Measurements from ENCODE around the gene SOCS6.
"Not testable (repeated sequence)": the region's sequence is repeated elsewhere in the genome, so short reads cannot be mapped to it uniquely, and the experiment has no call there.

SOCS6 gene

DNA sequence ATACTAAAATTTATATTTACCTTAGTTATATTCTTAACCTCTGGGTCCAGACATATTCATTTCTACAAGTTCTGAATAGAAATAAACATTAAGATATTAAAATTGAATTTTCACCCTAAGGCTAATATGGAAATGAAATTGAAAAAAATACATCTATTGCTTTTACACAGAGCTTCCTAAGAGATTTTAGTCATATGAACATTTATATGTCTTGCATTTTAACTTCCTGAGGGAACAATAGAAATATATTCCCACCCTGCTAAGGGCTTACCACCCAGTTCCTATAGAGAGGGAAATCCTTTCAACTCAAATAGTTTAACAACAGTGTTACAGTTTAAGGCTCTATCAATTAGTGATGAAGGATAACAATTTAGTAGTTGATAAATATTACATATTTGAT lies 60.5 kb downstream of the SOCS6 start:
- no peak overlapping the region for H3K9ac ChIP-seq
- no peaks in the 10 kb centered on the region for H3K4me1 ChIP-seq
- H3K9me3 ChIP-seq (replicated peaks in 1 of 11): peaks cover 4 to 14% (median 8%) of the 10 kb centered on the region in 11 experiments; a peak in 20 of 22 replicates
- H3K4me2 ChIP-seq: no peak overlapping the region
- H3K4me3 ChIP-seq: no peak overlapping the region
- no peak overlapping the region for H3K27ac ChIP-seq
- H3K36me3 ChIP-seq: peaks cover 0 to 65% (median 12%) of the 10 kb centered on the region in 11 experiments; a peak in 10 of 22 replicates
- H4K20me1 ChIP-seq: no peaks in the 10 kb centered on the region
- TF ChIP-seq Cebpa-rat (IDR thresholded peaks at IDR 0.05): no peak
- H3K27me3 ChIP-seq: no peaks in the 10 kb centered on the region

DNA sequence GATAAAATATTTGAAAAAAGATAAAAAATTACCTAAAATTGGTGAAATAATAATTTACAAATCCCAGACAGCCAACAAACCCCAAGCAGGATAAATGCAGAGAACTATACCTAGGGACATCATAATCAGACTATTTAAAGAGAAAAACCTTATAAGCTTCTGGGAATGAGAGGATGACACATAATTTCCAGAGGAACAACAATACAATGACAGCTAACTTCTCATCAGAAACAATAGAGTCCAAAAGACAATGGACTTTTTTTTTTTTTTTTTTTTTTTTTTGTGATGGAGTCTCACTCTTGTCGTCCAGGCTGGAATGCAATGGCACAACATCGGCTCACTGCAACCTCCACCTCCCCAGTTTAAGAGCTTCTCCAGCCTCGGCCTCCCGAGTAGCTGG lies 65.2 kb downstream of the SOCS6 start:
- peaks cover 0 to 15% (median 0%) of the 10 kb centered on the region in 10 experiments; a peak in 7 of 20 replicates for H3K4me1 ChIP-seq
- H3K4me2 ChIP-seq: no peak overlapping the region
- H3K9ac ChIP-seq: no peak overlapping the region
- no peaks in the 10 kb centered on the region for H4K20me1 ChIP-seq
- H3K4me3 ChIP-seq: no peak overlapping the region
- peaks cover 15 to 26% (median 19%) of the 10 kb centered on the region in 11 experiments for H3K9me3 ChIP-seq (replicated peaks in 1 of 11)
- TF ChIP-seq Cebpa-rat (IDR thresholded peaks at IDR 0.05): no peak
- H3K27me3 ChIP-seq: no peaks in the 10 kb centered on the region
- H3K27ac ChIP-seq: no peak overlapping the region
- H3K36me3 ChIP-seq: peaks cover 0 to 52% (median 12%) of the 10 kb centered on the region in 11 experiments; a peak in 10 of 22 replicates

DNA sequence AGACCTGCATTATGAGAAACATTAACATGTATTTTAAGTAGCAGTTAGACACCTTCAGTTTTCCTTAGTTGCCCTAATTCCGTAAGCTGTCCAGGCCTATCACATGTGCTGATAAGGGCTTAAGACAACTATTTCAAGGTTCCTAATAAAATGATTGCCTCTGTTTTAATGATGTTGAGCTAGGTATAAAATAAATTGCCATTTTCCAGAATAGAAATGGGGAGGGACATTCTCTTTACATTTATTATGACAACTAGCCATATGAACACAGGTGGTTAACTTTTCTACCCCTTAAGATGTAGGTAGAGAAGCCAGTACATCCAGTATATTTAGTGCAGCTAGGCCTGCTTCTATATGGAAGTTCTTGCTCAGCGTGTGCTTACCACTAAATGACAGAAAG lies 65.9 kb downstream of the SOCS6 start:
- Histone ChIP-seq H3K4me1 (peaks cover 0 to 15% (median 0%) of the 10 kb centered on the region in 10 experiments; a peak in 7 of 20 replicates), H3K27me3 (no peaks in the 10 kb centered on the region), H4K20me1 (no peaks in the 10 kb centered on the region), H3K9me3 (replicated peaks in 1 of 11) (peaks cover 15 to 26% (median 19%) of the 10 kb centered on the region in 11 experiments), H3K9ac (no peak overlapping the region), H3K27ac (no peak overlapping the region), H3K36me3 (peaks cover 0 to 45% (median 12%) of the 10 kb centered on the region in 11 experiments; a peak in 10 of 22 replicates), H3K4me2 (no peak overlapping the region), H3K4me3 (no peak overlapping the region)
- TF ChIP-seq Cebpa-rat (IDR thresholded peaks at IDR 0.05): no peak

DNA sequence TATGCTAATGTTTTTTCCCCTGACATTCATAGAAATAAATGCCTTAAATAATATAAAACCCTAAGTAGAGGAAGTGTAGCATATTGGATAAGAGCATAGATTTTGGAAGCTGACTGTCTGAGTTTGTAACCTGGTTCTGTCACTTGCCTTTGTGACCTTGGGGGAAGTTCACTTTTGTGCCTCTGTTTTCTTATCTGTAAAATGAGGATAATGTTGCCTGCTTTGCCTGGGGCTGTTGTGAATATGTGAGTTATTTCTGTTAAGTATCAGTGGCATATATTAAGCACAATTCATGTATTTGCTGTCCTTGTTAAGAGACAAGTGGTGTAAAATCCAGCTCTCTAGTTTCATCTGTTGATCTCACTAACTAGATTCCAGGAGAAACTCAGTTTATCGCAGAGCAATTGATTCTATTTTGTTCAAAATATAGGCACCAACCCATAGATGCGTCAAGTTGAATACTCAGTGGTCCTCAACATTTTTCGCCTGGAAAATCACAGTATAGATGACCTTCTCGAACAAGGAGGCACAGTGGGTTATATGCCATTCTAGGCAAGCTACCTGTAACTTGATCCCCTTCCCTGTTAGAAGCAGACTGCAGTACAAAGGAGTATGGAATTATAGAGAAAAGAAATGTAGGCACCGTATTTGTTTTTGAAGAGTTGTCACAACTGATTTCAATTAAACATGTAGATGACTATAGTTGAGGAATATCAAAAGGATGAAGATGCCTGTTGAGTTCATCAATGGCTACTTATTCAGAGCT lies 67.0 kb downstream of the SOCS6 start:
- Histone ChIP-seq H4K20me1 (no peaks in the 10 kb centered on the region), H3K9ac (no peak overlapping the region), H3K27me3 (no peaks in the 10 kb centered on the region), H3K4me1 (peaks cover 0 to 15% (median 0%) of the 10 kb centered on the region in 10 experiments; a peak in 7 of 20 replicates), H3K9me3 (replicated peaks in 1 of 11) (peaks cover 15 to 26% (median 19%) of the 10 kb centered on the region in 11 experiments), H3K4me2 (no peak overlapping the region), H3K27ac (no peak overlapping the region), H3K36me3 (peaks cover 0 to 35% (median 12%) of the 10 kb centered on the region in 11 experiments; a peak in 10 of 22 replicates), H3K4me3 (no peak overlapping the region)
- no peak for TF ChIP-seq Cebpa-rat (IDR thresholded peaks at IDR 0.05)

DNA sequence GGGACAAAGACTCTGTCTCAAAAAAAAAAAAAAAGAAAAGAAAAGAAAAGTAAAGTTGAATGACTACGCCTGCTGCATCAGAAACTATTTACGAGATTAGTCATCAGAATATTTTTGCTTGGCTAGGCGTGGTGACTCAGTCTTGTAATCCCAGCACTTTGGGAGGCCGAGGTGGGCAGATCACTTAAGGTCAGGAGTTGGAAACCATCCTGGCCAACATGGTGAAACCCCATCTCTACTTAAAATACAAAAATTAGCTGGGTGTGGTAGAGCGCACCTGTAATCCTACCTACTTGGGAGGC lies 69.2 kb downstream of the SOCS6 start:
- Histone ChIP-seq H3K27ac (0 out of 22 replicates have a peak overlapping the region, but pooled peaks of 1 of the 11 experiments have one; percentile 3), H3K4me2 (peak overlapping the region in 3 of 11 experiments; percentile 35 to 50 (median 41); a peak in 5 of 22 replicates), H3K36me3 (peaks cover 0 to 12% (median 0%) of the 10 kb centered on the region in 11 experiments; a peak in 7 of 22 replicates)

DNA sequence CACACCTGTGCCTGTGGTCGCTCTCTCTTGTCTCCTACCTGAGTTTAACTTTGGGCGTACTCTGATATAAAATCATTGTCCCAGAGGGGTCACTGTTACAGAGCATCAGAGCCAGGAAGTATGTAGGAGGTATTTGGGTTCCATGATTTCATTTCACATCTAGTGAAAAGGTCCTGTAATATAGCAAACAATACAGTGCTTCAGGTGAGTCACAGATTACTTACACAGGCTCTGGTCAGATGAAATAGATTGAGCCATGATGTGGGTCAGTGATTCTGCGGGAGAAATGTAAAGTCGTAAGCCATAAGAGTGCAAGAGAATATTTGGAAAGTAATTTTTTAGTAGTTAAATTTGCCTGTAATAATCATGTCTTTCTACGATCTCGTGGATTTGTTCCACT lies 70.2 kb downstream of the SOCS6 start:
- Histone ChIP-seq H3K27me3 (no peaks in the 10 kb centered on the region), H3K9me3 (replicated peaks in 1 of 11) (peaks cover 11 to 17% (median 13%) of the 10 kb centered on the region in 11 experiments), H3K9ac (no peak overlapping the region), H3K27ac (no peak overlapping the region), H3K36me3 (peaks cover 0 to 9% (median 0%) of the 10 kb centered on the region in 11 experiments; a peak in 7 of 22 replicates), H4K20me1 (no peaks in the 10 kb centered on the region), H3K4me2 (no peak overlapping the region), H3K4me1 (peaks cover 0 to 29% (median 0%) of the 10 kb centered on the region in 10 experiments; a peak in 7 of 20 replicates), H3K4me3 (no peak overlapping the region)
- no peak for TF ChIP-seq Cebpa-rat (IDR thresholded peaks at IDR 0.05)

More for the DNA sequence above, 69.2 kb downstream of the SOCS6 start:
- H3K9me3 ChIP-seq (replicated peaks in 1 of 11): peaks cover 15 to 24% (median 19%) of the 10 kb centered on the region in 11 experiments
- H3K4me3 ChIP-seq, H4K20me1 ChIP-seq, H3K9ac ChIP-seq, H3K27me3 ChIP-seq: not testable (repeated sequence)
- H3K4me1 ChIP-seq: peaks cover 0 to 18% (median 0%) of the 10 kb centered on the region in 10 experiments; a peak in 7 of 20 replicates

- Histone ChIP-seq H3K9ac (no peak overlapping the region), H3K36me3 (no peaks in the 10 kb centered on the region), H3K27me3 (no peaks in the 10 kb centered on the region), H3K4me2 (no peak overlapping the region), H4K20me1 (no peaks in the 10 kb centered on the region), H3K9me3 (replicated peaks in 1 of 11) (no peaks in the 10 kb centered on the region), H3K27ac (no peak overlapping the region), H3K4me3 (no peak overlapping the region), H3K4me1 (peaks cover 0 to 40% (median 0%) of the 10 kb centered on the region in 10 experiments; a peak in 7 of 20 replicates)
- TF ChIP-seq Cebpa-rat (IDR thresholded peaks at IDR 0.05): no peak
These were observed 73.4 kb downstream of the SOCS6 start for GRCh38 chr18:70362258-70362657.

- no peak overlapping the region for H3K4me3 ChIP-seq
- no peaks in the 10 kb centered on the region for H4K20me1 ChIP-seq
- peaks cover 0 to 32% (median 0%) of the 10 kb centered on the region in 10 experiments; a peak in 7 of 20 replicates for H3K4me1 ChIP-seq
- peak overlapping the region in 4 of 11 experiments; percentile 18 to 77 (median 70); a peak in 6 of 22 replicates for H3K4me2 ChIP-seq
- H3K27me3 ChIP-seq: no peaks in the 10 kb centered on the region
- no peak for TF ChIP-seq Cebpa-rat (IDR thresholded peaks at IDR 0.05)
- no peak overlapping the region for H3K9ac ChIP-seq
- H3K36me3 ChIP-seq: no peaks in the 10 kb centered on the region
- no peaks in the 10 kb centered on the region for H3K9me3 ChIP-seq (replicated peaks in 1 of 11)
- H3K27ac ChIP-seq: peak overlapping the region in 2 of 11 experiments; percentile 34 to 40; a peak in 4 of 22 replicates
These were observed 75.0 kb downstream of the SOCS6 start for GRCh38 chr18:70363861-70364260.

GRCh38 chr18:70365361-70365760 lies 76.5 kb downstream of the SOCS6 start:
- Histone ChIP-seq H3K27me3 (no peaks in the 10 kb centered on the region), H3K4me1 (peaks cover 0 to 38% (median 0%) of the 10 kb centered on the region in 10 experiments; a peak in 7 of 20 replicates), H3K36me3 (no peaks in the 10 kb centered on the region), H3K4me2 (peak overlapping the region in 2 of 11 experiments; percentile 76 to 77; a peak in 4 of 22 replicates), H4K20me1 (no peaks in the 10 kb centered on the region), H3K9me3 (replicated peaks in 1 of 11) (no peaks in the 10 kb centered on the region), H3K9ac (no peak overlapping the region), H3K4me3 (no peak overlapping the region), H3K27ac (no peak overlapping the region)
- TF ChIP-seq Cebpa-rat (IDR thresholded peaks at IDR 0.05): no peak
